GM18499 (cell line): Measurements from ENCODE around the gene FILIP1.

Experiments
- ATAC-seq: cut with Tn5 transposase; IDR thresholded peaks from one replicate; pipeline ENCODE4 v1.9.1; 2021; ENCODE audit warnings: moderate number of reproducible peaks; ENCODE audit not compliant: insufficient read depth, unreplicated experiment

FILIP1 gene

DNA sequence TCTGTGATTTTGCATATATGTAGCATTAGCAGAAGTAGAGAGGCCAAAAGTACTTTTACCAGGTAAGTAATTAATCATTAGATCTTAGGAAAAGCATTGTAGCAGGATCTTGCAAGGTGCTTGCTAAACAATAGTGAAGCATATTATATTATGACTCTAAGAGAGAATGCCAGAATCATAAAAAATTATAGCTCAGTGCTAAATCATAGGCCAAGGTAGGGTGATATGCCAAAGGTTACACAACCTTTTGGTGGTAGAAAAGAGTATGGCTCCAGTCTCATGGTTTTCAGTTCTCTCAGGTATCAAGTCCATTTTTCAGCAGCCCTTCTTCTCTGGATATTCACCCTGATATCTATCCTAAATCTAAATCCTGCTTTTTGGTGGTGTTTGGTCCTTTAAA lies 192.1 kb downstream of the FILIP1 start:
- no peak for ATAC-seq

- ATAC-seq: no peak
Observed at GRCh38 chr6:75301088-75301487, 192.5 kb downstream of the FILIP1 start.

DNA sequence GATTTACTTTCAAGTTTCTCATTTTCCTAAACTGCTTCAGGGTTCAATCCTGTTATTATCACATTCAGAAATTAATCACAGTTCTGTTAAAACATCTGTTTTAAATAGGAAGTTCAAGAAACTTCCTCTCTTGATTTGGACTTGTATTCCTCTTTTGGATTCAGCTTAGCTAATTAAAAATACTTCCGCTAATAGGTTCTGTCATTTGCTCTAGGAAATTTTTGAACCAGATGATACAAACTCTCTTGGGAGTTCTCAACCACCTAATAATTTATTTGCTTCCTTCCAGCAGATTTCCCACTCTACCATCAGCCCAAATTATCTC lies 193.1 kb downstream of the FILIP1 start:
- ATAC-seq: no peak

DNA sequence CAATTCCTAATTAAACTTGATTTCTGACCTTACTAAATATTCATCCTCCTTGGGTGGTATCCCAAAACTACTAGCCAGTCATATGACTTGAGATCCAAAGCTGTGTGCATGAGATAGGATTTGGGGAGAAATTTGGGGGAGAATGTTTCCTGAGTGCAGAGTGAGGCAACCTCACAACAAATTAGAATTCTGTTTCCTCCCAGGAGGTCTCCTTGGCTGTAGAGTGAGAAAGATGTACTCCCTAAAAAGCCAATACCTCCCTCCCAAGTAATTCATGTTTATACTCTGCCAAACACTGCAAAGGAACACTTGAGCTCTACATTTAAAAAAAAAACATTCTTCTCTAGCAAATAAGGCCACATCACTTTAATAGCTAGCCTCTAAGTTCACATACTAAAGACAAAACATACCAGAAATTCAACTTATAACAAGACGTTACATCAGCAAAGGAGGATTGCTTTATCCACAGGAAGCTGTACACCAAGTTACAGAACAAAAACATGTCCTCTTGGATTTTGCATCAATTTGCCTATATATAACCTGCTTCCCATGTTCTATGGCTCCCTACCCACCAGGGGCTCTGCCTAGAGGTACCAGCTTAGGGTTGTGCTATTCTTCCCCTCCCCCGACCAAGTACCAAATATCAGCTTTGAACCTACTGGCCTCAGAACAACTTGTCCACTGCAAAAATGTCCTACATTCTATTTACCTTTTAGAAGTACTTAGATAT lies 193.6 kb downstream of the FILIP1 start:
- no peak for ATAC-seq

- no peak for ATAC-seq
Observed at GRCh38 chr6:75296811-75297779, 196.5 kb downstream of the FILIP1 start.

- no peak for ATAC-seq
Observed at GRCh38 chr6:75292555-75292954, 201.0 kb downstream of the FILIP1 start.

GRCh38 chr6:75291744-75292143 lies 201.9 kb downstream of the FILIP1 start:
- ATAC-seq: no peak

DNA sequence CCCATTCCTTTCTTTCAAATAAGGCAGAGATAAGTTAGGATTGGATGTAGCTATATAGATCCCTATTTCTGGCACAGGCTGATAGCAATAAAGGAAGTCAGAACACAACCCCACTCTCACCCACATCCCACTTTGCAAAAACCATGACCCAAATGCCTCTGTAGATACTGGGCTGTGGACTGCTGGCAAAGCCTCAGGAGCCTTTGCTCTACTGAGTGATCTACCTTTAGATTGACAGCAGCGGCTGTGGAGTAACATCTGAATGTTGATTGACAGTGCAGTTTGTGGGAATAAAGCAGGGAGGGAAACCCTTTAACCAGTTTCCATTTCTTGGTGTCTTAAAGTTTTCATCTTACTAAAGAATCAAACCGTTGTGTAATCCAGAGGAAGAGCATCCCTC lies 202.3 kb downstream of the FILIP1 start:
- no peak for ATAC-seq

GRCh38 chr6:75290136-75290945 lies 203.3 kb downstream of the FILIP1 start:
- ATAC-seq: no peak

GRCh38 chr6:75288023-75288422 lies 205.6 kb downstream of the FILIP1 start:
- no peak for ATAC-seq

DNA sequence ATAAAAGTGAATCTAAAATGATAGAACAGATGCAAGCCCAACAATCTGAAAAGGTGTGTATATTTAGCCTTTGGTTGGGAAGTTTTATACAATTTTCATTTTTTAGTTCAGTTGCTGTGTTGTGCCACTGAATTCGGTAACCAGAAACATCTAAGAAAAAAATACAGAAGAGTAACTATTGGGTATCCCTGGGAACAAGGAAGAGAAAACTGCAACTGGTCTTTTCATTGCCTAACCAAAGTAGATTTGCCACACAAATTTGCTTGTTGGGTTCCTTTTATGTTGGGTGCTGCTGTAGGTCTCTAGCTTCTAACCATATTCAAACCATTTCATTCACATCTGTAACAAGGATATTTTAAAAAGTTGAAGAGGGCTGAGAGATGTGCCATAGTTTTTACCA lies 206.2 kb downstream of the FILIP1 start:
- ATAC-seq: no peak

DNA sequence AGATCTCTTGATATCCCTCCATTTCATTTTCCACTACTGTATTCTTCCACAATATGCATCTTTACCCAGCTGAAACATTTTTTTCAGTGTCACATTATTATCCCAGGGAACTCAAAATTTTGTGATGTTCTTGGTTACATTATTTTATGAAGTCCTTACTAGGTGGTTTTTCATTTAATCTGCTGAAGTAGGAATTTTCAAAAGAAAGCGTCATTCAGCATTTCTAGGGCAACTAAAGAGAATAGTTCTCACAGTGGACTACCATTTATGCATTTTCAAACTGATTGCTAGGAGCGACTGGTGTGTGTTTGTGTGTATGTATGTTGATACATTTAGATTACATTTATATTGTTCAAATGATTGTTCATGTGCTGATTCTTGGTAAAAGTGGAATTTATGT lies 206.6 kb downstream of the FILIP1 start:
- no peak for ATAC-seq

- peak; percentile 2 for ATAC-seq
Observed at GRCh38 chr6:75285283-75285639, 208.3 kb downstream of the FILIP1 start.

- peak; percentile 82 for ATAC-seq
Observed at GRCh38 chr6:75284632-75285282, 208.8 kb downstream of the FILIP1 start, which contains the start of gene TMEM30A. TSS of gene TMEM30A (minus strand) at chr6:75284792. CDS start at chr6:75284638, 154 bp downstream.

GRCh38 chr6:75283907-75284631 lies 209.5 kb downstream of the FILIP1 start:
- ATAC-seq: peak; percentile 11

- ATAC-seq: no peak
Observed at GRCh38 chr6:75282706-75283105, 210.9 kb downstream of the FILIP1 start.

- ATAC-seq: peak; percentile 24
Observed at GRCh38 chr6:75281653-75282052, 211.9 kb downstream of the FILIP1 start.

DNA sequence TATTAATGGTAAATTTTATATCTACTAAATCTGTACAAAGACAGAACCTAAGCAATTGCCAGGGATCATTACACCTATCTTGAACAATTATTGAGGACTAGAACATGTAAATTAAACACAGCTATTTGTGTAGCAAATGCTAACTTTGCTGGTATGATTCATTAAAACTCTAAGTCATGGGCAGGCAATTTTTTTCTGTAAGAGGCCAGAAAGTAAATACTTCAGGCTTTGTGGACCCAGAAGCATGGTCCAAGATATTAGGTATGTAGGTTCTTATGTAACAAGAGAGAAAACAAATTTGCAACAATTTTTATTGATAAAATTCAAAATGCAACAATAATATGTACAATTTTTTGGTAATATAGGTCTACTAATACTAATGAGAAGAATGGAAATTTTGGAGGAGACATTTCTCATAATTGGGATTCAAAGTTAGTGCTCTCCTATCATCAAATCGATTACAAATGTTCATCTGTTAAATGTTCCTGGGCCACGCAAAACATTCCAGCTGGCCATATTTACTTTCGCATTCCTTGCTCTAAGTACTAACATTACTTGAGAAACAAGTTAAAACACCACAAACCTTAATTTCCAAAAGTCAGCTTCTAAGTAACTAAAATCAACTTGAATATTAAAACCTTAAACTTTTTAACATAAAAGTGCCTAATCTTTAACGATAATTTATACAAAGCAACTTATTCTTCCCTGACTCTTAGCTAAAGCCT lies 213.3 kb downstream of the FILIP1 start:
- ATAC-seq: no peak

- no peak for ATAC-seq
Observed at GRCh38 chr6:75279418-75279817, 214.2 kb downstream of the FILIP1 start.
